Measurements from ENCODE around the gene MIA2.

The MIA2 gene

DNA sequence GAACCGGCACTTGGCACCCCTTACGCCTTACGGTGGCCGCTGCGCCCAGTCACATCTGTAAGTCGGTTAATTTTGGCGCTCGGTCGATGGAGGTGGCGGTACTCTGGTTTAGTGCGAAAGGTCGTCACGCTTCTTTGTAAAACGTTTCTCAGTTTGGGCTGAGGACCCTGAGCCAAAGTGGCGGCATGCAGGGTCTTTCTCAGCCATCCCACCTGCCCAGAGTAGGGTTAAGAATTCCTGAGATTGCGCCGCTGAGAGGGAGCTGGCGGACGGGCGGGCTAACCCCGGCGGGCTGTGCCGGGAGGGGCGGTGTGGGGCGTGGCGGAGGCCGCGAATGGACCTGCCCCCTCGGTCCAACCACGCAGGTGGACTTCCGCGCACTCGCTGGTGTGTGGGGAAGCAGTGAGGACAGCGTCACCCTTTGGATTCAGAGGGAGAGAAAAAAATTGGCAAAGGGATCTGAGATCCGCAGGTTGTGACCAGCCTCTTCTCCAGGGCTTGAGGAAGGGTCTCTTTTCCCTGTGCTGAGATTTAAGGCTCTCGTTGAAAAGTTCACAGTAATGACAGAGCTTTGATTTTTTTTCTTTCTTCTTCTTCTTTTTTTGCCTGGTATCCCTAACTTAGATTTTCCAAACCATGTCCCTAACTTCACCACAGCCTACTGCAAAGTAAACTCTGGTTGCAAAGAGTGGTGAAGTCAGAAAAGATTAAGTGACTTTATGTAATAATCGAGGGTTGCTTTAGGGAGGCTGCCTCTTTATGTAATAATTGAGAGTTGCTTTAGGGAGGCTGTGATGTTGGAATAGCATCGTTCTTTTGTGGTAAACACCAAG is 199.1 kb downstream of the MIA2 start:
- DNase-seq (ENCODE audit: low read depth) = peak; percentile 62
- peak overlapping the region; percentile 81 for H3K4me3 ChIP-seq (ENCODE audit: low read length)
- TF ChIP-seq, protein P1, sequence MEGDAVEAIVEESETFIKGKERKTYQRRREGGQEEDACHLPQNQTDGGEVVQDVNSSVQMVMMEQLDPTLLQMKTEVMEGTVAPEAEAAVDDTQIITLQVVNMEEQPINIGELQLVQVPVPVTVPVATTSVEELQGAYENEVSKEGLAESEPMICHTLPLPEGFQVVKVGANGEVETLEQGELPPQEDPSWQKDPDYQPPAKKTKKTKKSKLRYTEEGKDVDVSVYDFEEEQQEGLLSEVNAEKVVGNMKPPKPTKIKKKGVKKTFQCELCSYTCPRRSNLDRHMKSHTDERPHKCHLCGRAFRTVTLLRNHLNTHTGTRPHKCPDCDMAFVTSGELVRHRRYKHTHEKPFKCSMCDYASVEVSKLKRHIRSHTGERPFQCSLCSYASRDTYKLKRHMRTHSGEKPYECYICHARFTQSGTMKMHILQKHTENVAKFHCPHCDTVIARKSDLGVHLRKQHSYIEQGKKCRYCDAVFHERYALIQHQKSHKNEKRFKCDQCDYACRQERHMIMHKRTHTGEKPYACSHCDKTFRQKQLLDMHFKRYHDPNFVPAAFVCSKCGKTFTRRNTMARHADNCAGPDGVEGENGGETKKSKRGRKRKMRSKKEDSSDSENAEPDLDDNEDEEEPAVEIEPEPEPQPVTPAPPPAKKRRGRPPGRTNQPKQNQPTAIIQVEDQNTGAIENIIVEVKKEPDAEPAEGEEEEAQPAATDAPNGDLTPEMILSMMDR (conservative IDR thresholded peaks at IDR 0.05; ENCODE audit: low read length) = 0 out of 2 replicates have a peak, but pooled peaks have one; percentile 15

DNA sequence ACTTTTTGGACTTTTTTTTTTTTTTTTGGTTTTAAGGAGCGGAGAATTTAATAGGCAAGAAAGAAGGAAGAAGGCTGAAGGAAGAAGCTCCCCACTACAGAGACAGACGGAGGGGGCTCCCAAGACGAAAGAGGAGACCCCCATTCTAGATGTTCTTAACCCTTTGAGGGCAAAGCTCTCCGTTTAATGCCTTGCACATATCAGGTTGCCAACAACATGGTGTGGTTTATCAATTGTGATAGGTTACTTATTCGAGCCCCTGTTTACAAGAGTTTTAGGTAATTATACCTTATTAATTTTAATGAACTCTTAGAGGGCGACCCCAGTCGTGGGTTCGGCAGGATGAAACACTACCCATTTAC is 199.7 kb downstream of the MIA2 start:
- TF ChIP-seq, protein P1 (conservative IDR thresholded peaks at IDR 0.05; ENCODE audit: low read length) = no peak
- no peak for DNase-seq (ENCODE audit: low read depth)
- H3K4me3 ChIP-seq (ENCODE audit: low read length) = peak overlapping the region; percentile 81

DNA sequence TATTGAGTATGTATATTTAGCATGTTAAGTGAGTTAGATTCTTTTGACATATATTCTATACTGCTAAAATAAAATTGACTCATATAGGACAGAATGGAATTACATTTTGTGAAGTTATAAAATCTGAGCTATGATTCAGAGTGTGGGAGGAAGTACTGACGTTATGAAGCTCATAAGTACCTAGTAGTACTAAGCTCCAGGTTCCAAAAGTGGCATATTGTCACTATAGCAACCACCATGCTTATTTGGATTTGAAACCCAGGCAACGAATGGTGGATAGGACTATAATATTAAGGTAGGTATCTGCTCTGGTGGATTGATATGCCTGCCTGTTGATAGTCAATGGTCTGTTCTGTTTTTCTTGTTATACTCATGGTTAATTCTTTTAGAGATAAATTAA is 200.7 kb downstream of the MIA2 start:
- no peak for DNase-seq (ENCODE audit: low read depth)
- no peak overlapping the region for H3K4me3 ChIP-seq (ENCODE audit: low read length)
- TF ChIP-seq, protein P1 (conservative IDR thresholded peaks at IDR 0.05; ENCODE audit: low read length) = no peak

DNA sequence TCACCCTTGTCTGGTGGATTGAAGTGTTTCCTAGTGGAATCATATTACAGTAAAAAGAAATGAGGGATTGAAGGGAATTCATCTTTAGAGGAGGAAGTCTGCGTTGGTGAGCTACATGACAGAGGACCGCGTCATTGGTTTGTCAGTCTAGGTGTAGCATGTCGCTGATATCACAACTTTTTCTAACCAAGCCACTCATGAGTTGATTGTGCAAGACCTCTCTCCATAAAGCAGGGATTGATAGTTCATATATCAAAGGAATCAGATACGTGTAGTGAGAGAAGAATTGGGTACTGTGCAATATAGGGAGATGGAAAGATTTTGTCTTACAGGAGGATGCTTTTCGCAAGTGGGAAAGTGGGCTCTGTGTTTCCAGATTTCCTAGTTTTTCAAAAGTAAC is 201.5 kb downstream of the MIA2 start:
- TF ChIP-seq, protein P1 (conservative IDR thresholded peaks at IDR 0.05; ENCODE audit: low read length) = no peak
- DNase-seq (ENCODE audit: low read depth) = no peak
- no peak overlapping the region for H3K4me3 ChIP-seq (ENCODE audit: low read length)

Measured in AG10803 (cell line).